Activated CD8-positive, alpha-beta T cell treated with anti-CD3 and anti-CD28 coated beads for 36 hours (primary cell): ENCODE results near the gene PFKL. TPM values are rescaled to one million over a fixed set of nuclear protein-coding genes. Genes with fewer than 3 reads are reported as not detected.

Source experiments
- ATAC-seq: fragments of 200-7000 bp; cut with Tn5 transposase; one replicate; pipeline ENCODE4 v1.10.0; 2021; ENCODE audit warnings: mild to moderate bottlenecking, moderate library complexity
- CTCF ChIA-PET: fragments of 350-600 bp; sonication (Branson Sonifier 250); formaldehyde crosslinking; loops from one replicate; lab custom pipeline; 2021; ENCODE audit warnings: antibody characterized with exemption; lab: Charles Lee
- POLR2A ChIA-PET: fragments of 350-600 bp; sonication (Branson Sonifier 250); formaldehyde crosslinking; loops from one replicate; lab custom pipeline; 2021; ENCODE audit warnings: antibody characterized with exemption; lab: Charles Lee
- DNase-seq: peaks from one replicate; pipeline ENCODE4 v3.0.0-alpha.2; 2020
- H3K27ac Mint-ChIP-seq: one replicate; pipeline ENCODE4 v1.8.0; 2021; ENCODE audit warnings: mild to moderate bottlenecking, mixed read lengths
- H3K27me3 Mint-ChIP-seq: one replicate; pipeline ENCODE4 v1.8.0; 2021; ENCODE audit warnings: mixed read lengths
- H3K36me3 Mint-ChIP-seq: one replicate; pipeline ENCODE4 v1.8.0; 2021; ENCODE audit warnings: low read depth, mixed read lengths
- H3K4me1 Mint-ChIP-seq: one replicate; pipeline ENCODE4 v1.8.0; 2021; ENCODE audit warnings: low read depth, mixed read lengths
- H3K4me3 Mint-ChIP-seq: one replicate; pipeline ENCODE4 v1.8.0; 2021; ENCODE audit warnings: mild to moderate bottlenecking, moderate library complexity, mixed read lengths
- H3K9me3 Mint-ChIP-seq: one replicate; pipeline ENCODE4 v1.8.0; 2021; ENCODE audit warnings: mixed read lengths
- intact Hi-C: fragments of 100-400 bp; cut with micrococcal nuclease; formaldehyde crosslinking; loops from one replicate; pipeline ENCODE4 v1.10.0; 2022
- total RNA-seq, 2 experiments: library from RNA; stranded (reverse); gene quantifications; one replicate each; pipeline ENCODE4 v1.2.3, GENCODE V29; 2021
- TF ChIP-seq, protein P1 (sequence below): fragments of 200-600 bp; IDR thresholded peaks from one replicate; pipeline ENCODE4 v1.8.0; 2022; ENCODE audit warnings: antibody characterized with exemption, mild to moderate bottlenecking

The PFKL gene
- total RNA-seq, 2 experiments from 2014 or later, result 188 to 200 TPM

DNA sequence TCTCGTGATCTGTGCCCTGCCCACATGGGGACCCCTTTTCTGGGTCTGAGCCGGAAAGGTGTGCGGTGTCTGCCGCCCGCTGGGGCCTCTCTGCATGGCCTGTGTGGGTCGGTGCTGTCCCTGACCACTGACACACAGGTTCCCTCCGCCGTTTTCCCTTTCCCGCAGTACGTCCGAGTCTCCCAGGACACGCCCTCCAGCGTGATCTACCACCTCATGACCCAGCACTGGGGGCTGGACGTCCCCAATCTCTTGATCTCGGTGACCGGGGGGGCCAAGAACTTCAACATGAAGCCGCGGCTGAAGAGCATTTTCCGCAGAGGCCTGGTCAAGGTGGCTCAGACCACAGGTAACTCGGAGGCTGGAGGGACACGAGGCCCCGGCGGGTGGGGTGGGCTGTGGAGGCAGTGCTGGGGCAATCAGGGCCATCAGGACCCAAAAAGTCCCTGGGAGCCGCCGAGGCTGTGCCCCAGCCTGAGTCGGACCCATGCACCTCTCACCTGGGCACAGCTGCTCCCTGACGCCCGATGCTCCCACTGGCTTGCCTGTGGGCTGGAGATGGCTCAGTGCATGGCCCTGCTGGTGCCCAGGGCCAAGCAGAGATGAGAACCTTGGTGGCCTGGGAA, 66.8 kb downstream of the PFKL start:
- ATAC-seq, result no peak
- ChIA-PET POLR2A (no interaction called here), CTCF (no interaction called here)

DNA sequence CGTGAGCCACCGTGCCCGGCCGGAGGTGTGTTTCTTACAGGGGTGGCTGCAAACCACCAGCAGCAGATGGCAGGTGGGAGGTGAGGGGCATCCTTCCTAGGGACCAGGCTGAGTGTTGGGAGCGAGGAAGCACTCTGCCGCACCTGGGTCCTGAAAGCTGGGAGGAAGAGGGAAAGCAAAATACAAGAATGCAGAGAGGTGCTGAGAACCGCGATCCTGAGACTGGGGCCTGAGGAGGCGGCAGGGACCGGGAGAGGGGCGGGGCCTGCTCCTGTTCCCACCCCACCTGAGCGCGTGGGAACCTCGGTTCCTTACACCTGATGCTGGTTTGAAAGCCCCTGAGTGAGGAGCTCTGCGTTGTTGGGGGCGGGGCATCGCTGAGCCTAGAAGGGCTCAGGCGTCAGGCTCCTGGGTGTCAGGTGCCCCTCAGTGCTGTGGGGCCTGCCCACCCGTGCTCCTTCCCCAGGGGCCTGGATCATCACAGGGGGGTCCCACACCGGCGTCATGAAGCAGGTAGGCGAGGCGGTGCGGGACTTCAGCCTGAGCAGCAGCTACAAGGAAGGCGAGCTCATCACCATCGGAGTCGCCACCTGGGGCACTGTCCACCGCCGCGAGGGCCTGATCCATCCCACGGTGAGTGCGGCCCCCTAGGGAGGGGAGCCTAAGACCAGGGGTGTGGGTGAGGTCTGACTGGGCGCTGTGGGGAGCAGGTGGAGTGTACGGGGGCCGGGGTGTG, 69.0 kb downstream of the PFKL start:
- Mint-ChIP-seq H3K4me3 (no peak overlapping the region), H3K27ac (no peak overlapping the region), H3K4me1 (no peaks in the 10 kb centered on the region), H3K36me3 (no peaks in the 10 kb centered on the region), H3K27me3 (no peaks in the 10 kb centered on the region), H3K9me3 (no peaks in the 10 kb centered on the region)
- no peak for DNase-seq
- intact Hi-C loops, result no loop called here
- ATAC-seq, result no peak
- ChIA-PET POLR2A (no interaction called here), CTCF (no interaction called here)
- TF ChIP-seq, protein P1, sequence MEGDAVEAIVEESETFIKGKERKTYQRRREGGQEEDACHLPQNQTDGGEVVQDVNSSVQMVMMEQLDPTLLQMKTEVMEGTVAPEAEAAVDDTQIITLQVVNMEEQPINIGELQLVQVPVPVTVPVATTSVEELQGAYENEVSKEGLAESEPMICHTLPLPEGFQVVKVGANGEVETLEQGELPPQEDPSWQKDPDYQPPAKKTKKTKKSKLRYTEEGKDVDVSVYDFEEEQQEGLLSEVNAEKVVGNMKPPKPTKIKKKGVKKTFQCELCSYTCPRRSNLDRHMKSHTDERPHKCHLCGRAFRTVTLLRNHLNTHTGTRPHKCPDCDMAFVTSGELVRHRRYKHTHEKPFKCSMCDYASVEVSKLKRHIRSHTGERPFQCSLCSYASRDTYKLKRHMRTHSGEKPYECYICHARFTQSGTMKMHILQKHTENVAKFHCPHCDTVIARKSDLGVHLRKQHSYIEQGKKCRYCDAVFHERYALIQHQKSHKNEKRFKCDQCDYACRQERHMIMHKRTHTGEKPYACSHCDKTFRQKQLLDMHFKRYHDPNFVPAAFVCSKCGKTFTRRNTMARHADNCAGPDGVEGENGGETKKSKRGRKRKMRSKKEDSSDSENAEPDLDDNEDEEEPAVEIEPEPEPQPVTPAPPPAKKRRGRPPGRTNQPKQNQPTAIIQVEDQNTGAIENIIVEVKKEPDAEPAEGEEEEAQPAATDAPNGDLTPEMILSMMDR, result no peak

More for the DNA sequence above, 66.8 kb downstream of the PFKL start:
- Mint-ChIP-seq H3K9me3 (peaks cover 8% of the 10 kb centered on the region), H3K27me3 (no peaks in the 10 kb centered on the region), H3K4me1 (no peaks in the 10 kb centered on the region), H3K36me3 (no peaks in the 10 kb centered on the region), H3K4me3 (no peak overlapping the region), H3K27ac (no peak overlapping the region)
- TF ChIP-seq, protein P1, result no peak
- intact Hi-C loops, result no loop called here
- no peak for DNase-seq

DNA sequence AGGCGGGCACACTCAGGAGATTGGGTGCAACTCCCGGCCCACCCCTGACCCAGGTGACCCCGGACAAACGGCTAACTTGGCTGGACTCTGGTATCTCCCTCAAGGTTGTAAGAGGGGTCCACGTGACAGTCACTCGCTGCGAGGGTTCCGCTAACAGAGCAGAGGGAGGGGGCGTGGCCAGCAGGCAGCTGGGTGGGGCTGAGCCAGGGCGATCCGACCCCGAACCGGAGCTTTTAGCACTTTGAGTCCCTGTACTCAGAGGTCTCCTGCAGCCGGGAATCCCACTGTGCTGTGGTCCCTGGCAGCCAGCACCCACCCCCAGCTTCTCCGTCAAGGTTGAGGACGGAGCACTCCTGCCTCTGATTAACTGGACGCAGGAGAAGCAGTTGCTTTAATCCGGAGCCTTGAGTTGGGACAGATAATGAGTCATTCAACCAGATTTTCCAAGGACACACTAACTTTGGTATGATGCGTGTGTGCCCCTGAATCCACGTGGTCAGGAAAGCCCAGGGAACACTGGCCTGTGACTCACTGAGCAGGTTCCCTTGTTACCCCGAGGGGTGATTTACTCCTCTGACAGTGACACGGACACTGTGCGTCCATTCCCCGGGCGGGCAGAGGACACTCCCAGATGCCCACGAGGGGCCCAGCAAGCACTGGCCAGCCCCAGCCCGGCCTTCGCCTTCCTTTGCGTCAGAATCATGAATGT, 70.3 kb downstream of the PFKL start:
- intact Hi-C loops, result no loop called here
- DNase-seq (no peak), ATAC-seq (no peak)
- no peak overlapping the region for H3K27ac Mint-ChIP-seq
- H3K4me1 Mint-ChIP-seq, result peaks cover 5% of the 10 kb centered on the region
- CTCF ChIA-PET, result no interaction called here
- H3K36me3 Mint-ChIP-seq, result peaks cover 2% of the 10 kb centered on the region
- POLR2A ChIA-PET, result no interaction called here
- no peak overlapping the region for H3K4me3 Mint-ChIP-seq
- TF ChIP-seq, protein P1, result no peak
- no peaks in the 10 kb centered on the region for H3K9me3 Mint-ChIP-seq
- H3K27me3 Mint-ChIP-seq, result no peaks in the 10 kb centered on the region

DNA sequence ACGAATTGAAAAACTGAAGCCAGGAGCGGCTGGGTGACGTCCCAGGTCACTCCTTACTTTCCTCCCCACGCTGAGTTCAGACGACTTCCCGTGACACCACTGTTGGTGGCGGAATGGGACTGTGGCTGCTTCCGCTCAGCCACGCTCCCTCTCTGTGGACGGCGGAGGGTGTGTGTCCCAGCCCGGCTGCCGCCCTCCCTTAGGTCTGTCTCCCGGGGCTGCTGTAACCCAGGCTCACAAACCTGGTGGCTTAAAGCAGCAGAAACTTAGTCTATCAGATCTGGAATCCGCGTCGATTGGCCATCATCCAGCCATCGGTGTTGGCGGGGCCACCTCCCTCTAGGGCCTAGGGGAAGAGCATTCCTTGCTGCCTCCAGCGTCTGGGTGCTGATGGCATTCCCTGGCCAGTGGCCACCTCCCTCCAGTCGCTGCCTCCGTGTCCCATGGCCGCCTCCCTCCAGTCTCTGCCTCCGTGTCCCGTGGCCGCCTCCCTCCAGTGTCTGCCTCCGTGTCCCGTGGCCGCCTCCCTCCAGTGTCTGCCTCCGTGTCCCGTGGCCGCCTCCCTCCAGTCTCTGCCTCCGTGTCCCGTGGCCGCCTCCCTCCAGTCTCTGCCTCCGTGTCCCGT, 71.0 kb downstream of the PFKL start:
- H3K27ac Mint-ChIP-seq, result no peak overlapping the region
- DNase-seq, result no peak
- intact Hi-C loops, result no loop called here
- no peaks in the 10 kb centered on the region for H3K9me3 Mint-ChIP-seq
- TF ChIP-seq, protein P1, result no peak
- CTCF ChIA-PET, result no interaction called here
- POLR2A ChIA-PET, result no interaction called here
- peaks cover 2% of the 10 kb centered on the region for H3K36me3 Mint-ChIP-seq
- H3K27me3 Mint-ChIP-seq, result no peaks in the 10 kb centered on the region
- no peak overlapping the region for H3K4me3 Mint-ChIP-seq
- ATAC-seq, result no peak
- H3K4me1 Mint-ChIP-seq, result peaks cover 12% of the 10 kb centered on the region
